NCI-H2029 treated with DMSO at 0.1 percent for 48 hours (cell line): Measurements from ENCODE around the gene IQCN.
A peak's percentile ranks its signal among the peaks of the same experiment; 100 is the strongest.

Experiments
- DNase-seq: peaks from one replicate; lab custom pipeline; 2025; lab: John Stamatoyannopoulos, UW

Gene IQCN

GRCh38 chr19:18304458-18305310 lies 30.4 kb upstream of the IQCN start:
- DNase-seq = no peak

DNA sequence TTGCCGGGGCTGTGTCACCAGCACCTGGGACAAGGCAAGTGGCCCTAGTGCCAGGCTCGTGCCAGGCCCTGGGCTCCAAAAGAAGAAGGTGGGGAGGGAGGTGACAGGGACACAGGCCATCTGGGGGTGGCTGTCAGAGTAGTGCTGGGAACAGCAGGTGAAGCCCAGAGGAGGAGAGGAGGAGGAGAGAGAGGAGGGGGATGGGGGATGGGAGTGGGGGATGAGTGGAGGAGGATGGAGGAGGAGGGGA lies 29.9 kb upstream of the IQCN start:
- DNase-seq = no peak

DNA sequence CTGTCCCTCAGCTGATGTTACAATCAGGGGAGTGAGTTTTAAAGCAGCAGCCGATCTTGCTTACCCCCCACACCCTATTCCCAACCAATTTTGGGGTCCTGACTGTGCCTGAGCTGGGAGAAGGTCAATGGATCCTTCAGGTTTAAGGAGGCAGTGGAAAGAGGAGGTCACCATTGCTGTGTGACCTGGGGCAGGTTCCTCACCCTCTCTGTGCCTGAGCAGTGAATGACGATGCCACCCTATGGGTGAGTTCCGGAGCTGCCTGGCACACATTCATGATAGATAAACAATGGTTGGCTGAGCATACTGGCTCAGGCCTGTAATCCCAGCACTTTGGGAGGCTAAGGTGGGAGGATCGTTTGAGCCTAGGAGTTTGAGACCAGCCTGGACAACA lies 27.5 kb upstream of the IQCN start:
- no peak for DNase-seq

GRCh38 chr19:18300930-18301717 lies 26.9 kb upstream of the IQCN start:
- DNase-seq = no peak

GRCh38 chr19:18299654-18300053 lies 25.4 kb upstream of the IQCN start:
- no peak for DNase-seq

- no peak for DNase-seq
These were observed 24.3 kb upstream of the IQCN start for GRCh38 chr19:18298601-18299000.

DNA sequence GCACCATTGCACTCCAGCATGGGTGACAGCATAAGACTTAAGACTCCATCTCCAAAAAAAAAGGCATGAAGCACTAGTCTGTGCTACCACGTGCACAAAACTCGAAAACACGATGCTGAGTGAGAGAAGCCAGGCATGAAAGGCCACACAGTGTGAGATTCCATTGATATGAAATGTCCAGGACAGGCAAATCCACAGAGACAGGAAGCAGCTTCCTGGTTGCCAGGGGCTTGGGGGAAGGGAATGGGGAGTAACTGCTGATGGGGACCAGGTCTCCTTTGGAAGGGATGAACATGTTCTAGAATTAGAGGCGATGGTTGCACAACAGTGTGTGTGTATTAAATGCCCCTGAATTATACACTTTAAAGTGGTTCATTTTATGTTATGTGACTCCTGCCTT lies 23.1 kb upstream of the IQCN start:
- DNase-seq = no peak

DNA sequence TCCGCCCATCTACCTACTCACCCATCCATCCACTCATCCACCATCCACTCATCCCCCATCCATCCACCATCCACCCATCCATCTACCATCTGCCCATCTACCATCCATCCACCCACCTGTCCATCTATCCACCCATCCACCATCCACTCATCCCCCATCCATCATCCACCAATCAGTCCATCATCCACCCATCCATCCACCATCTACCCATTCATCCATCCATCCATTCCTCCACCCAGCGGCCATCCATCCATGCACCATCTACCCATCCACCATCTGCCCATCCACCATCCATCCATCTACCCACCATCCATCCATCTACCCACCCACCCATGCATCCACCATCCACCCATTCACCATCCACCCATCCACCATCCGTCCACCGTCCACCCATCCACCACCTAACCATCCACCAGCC lies 20.8 kb upstream of the IQCN start:
- no peak for DNase-seq

DNA sequence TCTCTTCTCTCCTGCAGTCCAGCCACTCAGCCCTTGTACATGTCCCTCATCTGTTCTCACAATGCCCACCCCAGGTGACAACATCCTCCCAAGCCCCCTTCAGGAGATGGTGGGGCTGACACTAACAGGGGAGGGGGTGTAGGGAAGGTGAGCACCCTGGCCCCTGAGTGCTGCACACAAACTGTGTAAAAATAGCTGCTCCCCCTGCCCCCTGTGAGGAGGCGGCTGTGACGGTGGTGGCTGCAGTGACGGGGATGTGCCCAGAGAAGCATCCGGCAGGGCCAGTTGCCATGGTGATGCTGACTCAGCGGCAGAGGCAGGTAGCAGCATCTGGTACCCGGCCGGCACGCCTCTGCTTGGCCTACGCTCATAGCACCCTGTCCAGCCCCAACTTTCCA lies 20.2 kb upstream of the IQCN start:
- DNase-seq = no peak

DNA sequence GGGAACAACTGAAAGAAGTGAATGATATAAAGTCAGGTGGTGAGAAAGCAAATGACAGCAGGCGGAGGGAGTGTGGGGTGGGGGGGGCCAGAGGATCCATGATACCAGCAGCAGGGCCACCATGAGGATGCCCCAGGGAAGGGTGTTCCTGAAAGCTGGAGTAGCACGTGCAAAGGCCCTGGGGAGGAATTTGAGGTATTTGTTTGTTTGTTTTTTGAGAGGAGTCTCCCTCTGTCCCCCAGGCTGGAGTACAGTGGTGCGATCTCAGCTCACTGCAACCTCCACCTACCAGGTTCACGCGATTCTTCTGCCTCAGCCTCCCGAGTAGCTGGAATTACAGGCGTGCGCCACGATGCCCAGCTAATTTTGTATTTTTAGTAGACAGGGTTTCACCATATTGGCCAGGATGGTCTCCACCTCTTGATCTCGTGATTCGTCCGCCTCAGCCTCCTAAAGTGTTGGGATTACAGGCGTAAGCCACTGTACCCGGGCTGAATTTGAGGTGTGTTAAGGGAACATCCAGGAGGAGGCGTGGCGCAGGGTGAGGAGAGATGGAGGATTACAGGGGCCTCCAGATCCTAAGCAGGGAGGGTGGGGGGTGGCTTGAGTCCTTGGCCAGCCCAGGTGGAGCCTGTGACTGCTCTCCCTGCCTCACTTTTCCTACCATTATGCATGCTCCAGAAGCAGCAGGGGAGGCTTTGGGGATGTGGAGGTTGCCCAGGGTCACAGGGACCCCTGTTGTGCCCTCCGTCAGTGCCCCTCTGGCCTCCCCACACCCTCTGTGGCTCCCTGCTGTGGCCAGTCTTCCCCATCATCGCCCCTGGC lies 19.6 kb upstream of the IQCN start:
- no peak for DNase-seq

DNA sequence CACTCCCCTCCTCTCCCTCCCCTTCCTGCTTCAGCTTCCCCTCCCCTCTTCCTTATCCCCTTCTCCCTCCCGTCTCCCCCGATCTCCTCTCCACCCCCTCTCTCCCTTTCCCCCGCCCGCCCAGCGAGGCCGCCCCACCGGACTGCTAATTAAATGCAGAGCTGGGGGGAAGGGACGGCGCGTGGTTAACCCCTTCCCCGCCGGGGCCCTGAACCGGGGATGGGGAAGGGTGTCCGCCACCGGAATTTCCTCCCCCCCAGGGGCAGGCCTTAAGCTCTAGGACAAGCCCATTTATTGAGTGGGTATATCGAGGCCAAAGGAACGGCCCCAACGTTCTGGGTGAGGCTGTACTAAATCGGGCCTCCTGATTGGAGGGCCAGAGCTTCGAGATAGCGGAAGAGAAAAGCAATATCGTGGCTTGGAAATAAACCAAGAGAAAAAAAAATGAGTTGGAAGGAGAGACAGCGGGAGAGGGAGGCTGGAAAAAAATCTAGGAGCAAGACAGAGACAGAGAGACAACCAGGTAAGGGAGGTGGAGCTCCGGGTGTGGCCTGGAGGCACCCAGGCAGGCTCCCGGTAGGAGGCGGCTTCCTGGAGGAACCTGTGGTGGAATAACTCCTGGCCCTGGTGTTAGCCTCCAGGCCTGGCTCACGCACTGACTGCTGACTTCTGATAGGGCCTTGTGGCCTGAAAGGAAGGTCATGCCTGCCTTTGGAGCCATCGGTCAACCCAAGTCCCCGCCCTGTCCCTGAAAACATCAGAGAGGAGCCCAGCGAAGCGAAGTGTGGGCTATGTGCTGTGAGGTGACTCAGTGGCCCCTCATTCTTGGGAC lies 18.8 kb upstream of the IQCN start:
- DNase-seq = peak; percentile 37

DNA sequence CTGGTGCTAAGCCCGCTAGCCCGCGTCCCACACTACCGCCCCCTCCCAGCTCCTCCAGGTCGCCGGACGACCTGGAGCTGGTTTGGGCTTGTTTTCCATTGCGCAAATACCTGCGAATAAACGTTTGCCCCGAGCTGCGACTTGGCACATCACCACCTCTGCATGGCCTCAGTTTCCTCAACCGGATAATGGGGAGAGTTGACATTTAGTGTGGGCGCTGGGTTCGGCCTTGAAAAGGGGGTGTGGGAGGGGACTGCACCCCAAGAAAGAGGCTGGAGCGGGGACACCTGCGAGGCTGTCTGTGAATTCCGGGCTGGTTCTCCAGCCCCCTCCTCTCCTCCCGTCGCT lies 18.2 kb upstream of the IQCN start:
- DNase-seq = peak; percentile 9

DNA sequence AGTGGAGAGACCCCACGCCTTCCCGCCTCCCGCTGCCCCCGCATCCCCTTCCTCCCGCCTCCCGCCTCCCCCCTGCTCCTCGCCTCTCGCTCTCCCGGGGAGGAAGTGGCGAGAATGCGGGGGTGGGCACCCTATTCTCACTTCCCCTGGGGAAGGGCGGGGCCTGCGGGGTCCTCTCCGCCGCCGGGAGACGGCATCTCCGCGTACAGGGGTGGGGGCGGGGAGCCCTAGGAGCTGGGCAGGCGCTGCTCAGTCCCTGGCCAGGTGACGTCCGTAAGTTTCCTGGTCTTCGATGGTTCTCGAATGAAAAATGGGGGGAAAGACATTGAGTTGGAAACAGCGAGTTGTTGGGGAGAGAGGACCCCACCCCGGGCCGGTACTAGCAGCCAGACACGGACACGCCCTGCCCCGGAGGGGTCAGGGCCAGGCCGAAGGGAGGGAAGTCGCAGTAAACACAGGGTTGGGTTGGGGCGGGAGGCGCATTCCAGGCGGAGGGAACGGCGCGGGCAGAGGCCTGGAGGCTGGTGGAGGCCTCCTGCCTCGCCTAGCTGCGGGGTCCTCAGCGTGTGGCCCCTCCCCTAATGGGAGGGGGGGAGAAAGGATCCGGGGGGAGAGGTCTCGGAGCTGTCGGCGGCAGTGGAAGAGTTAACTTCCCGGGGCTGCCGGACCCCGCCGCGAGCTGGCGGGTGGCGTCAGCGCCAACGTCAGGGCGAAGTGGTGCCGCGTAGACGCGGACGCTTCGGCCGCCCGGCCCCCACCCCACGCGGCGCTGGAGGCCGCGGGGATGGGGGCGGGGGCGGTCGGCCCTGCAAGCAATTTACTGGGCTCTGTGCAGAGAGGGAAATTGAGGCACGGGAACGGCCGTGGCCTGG lies 17.6 kb upstream of the IQCN start:
- no peak for DNase-seq

GRCh38 chr19:18291019-18291524 lies 16.8 kb upstream of the IQCN start:
- no peak for DNase-seq

GRCh38 chr19:18290302-18291018 lies 16.2 kb upstream of the IQCN start:
- no peak for DNase-seq

DNA sequence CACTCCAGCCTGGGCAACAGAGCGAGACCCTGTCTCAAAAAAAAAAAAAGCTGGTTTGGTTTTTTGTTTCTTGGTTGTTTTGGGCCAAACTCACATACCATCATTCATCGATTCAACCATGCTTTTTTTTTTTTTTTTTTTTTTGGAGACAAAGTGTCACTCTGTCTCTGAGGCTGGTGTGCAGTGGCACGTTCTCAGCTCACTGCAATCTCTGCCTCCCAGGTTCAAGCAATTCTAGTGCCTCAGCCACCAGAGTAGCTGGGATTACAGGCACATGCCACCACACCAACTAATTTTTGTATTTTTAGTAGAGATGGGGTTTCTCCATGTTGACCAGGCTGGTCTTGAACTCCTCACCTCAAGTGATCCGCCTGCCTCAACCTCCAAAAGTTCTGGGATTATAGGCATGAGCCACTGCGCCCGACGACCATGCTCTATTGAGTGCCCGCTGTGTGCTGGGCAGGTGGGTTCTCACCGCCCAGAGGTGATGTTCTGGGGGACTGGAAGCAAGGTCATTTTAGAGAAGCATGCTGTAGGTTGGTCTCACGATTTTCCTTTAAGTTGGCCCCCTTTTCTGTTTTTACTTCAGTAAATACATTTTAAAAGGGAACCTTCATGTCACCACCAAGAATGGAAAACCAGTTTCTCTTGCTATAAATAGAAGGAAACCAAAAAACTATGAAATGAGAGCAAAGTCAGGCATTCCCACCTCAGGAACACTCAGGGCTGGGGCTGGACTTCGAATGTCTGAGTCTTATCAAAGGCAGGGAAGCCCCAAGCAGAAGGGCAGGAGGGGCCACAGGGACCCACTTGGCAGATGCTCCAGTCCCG lies 15.4 kb upstream of the IQCN start:
- DNase-seq = no peak

DNA sequence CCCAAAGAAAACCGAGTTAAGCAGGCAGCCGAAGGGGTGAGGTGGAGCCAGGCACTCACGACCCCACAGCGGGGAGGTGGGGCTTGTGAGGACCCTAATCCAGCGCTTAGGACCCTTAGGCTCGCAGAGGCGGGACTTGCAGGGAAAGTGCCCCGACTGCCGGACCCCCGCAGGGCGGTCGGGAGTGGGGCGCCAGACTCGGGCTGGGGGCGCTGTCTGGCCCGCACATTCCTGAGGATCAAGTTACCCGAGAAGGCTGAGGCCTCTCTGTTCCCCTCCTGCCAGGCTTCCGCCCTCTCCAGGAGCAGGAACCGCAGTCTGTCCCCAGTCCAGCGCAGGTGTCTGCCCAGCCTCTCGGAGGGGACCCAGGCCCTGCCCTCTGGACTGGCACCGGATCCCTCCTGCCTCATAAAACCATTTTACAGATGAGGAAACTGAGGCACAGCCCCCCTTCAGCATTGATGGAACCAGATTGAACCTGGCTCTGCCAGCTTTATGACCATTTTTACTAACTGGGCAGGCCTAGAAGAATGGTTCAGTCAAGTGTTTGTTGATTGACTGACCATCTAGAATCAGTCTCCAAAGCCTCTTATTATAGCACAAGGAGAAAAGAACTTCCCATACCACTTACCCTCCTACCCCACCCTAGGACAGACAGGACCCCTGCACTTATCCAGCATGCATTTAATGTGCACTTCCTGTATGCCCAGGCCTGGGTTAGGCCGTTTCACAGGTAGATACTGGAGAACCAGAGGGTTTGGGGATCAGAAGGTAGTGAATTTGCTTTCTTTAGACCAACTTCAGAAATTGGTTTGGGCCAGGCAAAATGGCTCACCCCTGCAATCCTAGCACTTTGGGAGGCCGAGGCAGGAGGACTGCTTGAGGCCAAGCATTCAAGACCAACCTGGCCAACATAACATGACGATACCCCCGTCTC lies 13.9 kb upstream of the IQCN start:
- no peak for DNase-seq

GRCh38 chr19:18286973-18287635 lies 12.9 kb upstream of the IQCN start:
- no peak for DNase-seq
